ENCODE measurements around the gene L2HGDH. TPM values are rescaled to one million over a fixed set of nuclear protein-coding genes. Genes with fewer than 3 reads are reported as not detected.
A peak's percentile ranks its signal among the peaks of the same experiment; 100 is the strongest.

Gene L2HGDH
- total and polyA plus RNA-seq, 9 of the 15 experiments (the other 6 are each of a cell fraction or from before 2014, with no cell fraction given) = 1.7 to 16.1 (median 10.5) TPM

DNA sequence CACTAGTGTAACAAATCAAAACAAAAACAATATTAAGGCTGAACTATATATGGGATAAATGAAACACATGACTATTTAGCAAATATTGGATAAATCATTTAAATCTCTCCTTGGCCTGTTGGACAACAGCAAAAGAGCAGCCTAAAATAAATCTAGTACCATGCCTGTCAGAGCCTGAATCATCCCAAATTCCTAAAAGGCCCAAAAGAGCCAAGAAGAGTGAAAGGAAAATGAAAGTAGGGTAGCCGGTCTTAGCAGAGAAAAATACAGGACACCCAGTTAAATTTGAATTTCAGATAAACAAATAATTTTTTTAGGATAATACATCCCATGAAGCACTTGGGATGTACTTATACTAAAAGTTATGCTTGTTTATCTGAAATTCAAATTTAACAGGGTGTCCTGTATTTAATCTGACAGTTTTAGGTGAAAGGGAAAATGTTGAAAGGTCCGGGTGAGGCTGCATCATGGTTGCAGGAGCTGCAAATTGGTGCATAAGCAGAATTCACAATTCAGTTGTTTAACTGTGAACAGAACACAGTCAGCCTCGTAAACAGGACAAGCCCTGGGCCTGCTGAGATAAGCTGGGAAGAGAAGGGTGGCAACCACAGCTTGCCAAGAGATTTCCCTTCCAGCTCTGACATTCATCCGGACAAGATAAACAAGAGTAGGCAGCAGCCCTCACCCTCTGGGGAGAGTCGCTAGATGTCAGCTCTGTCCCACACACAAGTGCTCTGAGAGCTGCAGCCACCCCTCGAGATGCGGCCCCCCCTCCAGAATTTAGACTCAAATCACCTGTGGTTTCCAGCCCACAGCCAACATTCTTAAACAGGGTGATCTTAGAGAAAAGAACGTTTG lies 30.4 kb upstream of the L2HGDH start (continued):
- TF ChIP-seq RCOR1 (IDR thresholded peaks at IDR 0.05; ENCODE audit: borderline replicate concordance in 1 of 2, low read depth in 2 of 2, low read length in 2 of 2) = peak; percentile 44 to 92; a peak in 3 of 4 replicates
- TF ChIP-seq RBFOX2 (IDR thresholded peaks at IDR 0.05; ENCODE audit: low read depth, low read length) = no peak
- TF ChIP-seq BDP1 (IDR thresholded peaks at IDR 0.05; ENCODE audit: insufficient read depth, insufficient read length) = no peak
- no peak for TF ChIP-seq HNRNPLL (IDR thresholded peaks at IDR 0.05; ENCODE audit: low read depth, low read length, poor library complexity, severe bottlenecking)
- TF ChIP-seq KAT7 (CRISPR knock-in tag; IDR thresholded peaks at IDR 0.05; ENCODE audit: borderline replicate concordance) = no peak
- TF ChIP-seq, protein P1, sequence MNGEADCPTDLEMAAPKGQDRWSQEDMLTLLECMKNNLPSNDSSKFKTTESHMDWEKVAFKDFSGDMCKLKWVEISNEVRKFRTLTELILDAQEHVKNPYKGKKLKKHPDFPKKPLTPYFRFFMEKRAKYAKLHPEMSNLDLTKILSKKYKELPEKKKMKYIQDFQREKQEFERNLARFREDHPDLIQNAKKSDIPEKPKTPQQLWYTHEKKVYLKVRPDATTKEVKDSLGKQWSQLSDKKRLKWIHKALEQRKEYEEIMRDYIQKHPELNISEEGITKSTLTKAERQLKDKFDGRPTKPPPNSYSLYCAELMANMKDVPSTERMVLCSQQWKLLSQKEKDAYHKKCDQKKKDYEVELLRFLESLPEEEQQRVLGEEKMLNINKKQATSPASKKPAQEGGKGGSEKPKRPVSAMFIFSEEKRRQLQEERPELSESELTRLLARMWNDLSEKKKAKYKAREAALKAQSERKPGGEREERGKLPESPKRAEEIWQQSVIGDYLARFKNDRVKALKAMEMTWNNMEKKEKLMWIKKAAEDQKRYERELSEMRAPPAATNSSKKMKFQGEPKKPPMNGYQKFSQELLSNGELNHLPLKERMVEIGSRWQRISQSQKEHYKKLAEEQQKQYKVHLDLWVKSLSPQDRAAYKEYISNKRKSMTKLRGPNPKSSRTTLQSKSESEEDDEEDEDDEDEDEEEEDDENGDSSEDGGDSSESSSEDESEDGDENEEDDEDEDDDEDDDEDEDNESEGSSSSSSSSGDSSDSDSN (IDR thresholded peaks at IDR 0.05; ENCODE audit: borderline replicate concordance in 1 of 2, low read depth in 2 of 2, low read length in 2 of 2) = peak; percentile 31 to 77; a peak in 1 of 4 replicates
- TF ChIP-seq FOSL1 (tag; conservative IDR thresholded peaks at IDR 0.05) = 0 out of 2 replicates have a peak, but pooled peaks have one; percentile 28
- TF ChIP-seq, protein P2, sequence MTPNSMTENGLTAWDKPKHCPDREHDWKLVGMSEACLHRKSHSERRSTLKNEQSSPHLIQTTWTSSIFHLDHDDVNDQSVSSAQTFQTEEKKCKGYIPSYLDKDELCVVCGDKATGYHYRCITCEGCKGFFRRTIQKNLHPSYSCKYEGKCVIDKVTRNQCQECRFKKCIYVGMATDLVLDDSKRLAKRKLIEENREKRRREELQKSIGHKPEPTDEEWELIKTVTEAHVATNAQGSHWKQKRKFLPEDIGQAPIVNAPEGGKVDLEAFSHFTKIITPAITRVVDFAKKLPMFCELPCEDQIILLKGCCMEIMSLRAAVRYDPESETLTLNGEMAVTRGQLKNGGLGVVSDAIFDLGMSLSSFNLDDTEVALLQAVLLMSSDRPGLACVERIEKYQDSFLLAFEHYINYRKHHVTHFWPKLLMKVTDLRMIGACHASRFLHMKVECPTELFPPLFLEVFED (CRISPR knock-in tag; conservative IDR thresholded peaks at IDR 0.05) = no peak
- peak; percentile 95 to 97 for TF ChIP-seq FOXK2 (conservative IDR thresholded peaks at IDR 0.05 in 1 of 2, IDR thresholded peaks at IDR 0.05 in 1 of 2; ENCODE audit: low read depth in 2 of 2)
- TF ChIP-seq NFIC (IDR thresholded peaks at IDR 0.05) = peak; percentile 65; the same call in 1 of the 2 replicates
- no peak; a peak in 1 of 4 replicates for TF ChIP-seq HDAC1 (IDR thresholded peaks at IDR 0.05)
- TF ChIP-seq, protein P3, sequence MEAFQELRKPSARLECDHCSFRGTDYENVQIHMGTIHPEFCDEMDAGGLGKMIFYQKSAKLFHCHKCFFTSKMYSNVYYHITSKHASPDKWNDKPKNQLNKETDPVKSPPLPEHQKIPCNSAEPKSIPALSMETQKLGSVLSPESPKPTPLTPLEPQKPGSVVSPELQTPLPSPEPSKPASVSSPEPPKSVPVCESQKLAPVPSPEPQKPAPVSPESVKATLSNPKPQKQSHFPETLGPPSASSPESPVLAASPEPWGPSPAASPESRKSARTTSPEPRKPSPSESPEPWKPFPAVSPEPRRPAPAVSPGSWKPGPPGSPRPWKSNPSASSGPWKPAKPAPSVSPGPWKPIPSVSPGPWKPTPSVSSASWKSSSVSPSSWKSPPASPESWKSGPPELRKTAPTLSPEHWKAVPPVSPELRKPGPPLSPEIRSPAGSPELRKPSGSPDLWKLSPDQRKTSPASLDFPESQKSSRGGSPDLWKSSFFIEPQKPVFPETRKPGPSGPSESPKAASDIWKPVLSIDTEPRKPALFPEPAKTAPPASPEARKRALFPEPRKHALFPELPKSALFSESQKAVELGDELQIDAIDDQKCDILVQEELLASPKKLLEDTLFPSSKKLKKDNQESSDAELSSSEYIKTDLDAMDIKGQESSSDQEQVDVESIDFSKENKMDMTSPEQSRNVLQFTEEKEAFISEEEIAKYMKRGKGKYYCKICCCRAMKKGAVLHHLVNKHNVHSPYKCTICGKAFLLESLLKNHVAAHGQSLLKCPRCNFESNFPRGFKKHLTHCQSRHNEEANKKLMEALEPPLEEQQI (IDR thresholded peaks at IDR 0.05) = 0 out of 2 replicates have a peak, but pooled peaks have one; percentile 26
- TF ChIP-seq CCNT2 (IDR thresholded peaks at IDR 0.05; ENCODE audit: borderline replicate concordance, extremely low read depth, insufficient read length, low read depth, low read length) = peak; percentile 26
- TF ChIP-seq NCOA4 (IDR thresholded peaks at IDR 0.05; ENCODE audit: partially characterized antibody) = no peak
- no peak for TF ChIP-seq PTRF (tag; IDR thresholded peaks at IDR 0.05)
- peak; percentile 33; the same call in 1 of the 2 replicates for TF ChIP-seq BHLHE40 (IDR thresholded peaks at IDR 0.05; ENCODE audit: low read length)
- TF ChIP-seq ZNF668 (CRISPR knock-in tag; IDR thresholded peaks at IDR 0.05) = no peak
- TF ChIP-seq, protein P4, sequence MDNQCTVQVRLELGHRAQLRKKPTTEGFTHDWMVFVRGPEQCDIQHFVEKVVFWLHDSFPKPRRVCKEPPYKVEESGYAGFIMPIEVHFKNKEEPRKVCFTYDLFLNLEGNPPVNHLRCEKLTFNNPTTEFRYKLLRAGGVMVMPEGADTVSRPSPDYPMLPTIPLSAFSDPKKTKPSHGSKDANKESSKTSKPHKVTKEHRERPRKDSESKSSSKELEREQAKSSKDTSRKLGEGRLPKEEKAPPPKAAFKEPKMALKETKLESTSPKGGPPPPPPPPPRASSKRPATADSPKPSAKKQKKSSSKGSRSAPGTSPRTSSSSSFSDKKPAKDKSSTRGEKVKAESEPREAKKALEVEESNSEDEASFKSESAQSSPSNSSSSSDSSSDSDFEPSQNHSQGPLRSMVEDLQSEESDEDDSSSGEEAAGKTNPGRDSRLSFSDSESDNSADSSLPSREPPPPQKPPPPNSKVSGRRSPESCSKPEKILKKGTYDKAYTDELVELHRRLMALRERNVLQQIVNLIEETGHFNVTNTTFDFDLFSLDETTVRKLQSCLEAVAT (IDR thresholded peaks at IDR 0.05) = 0 out of 4 replicates have a peak, but pooled peaks of 1 of the 2 experiments have one; percentile 17
